ENCODE data around the gene PHF2. TPM values are rescaled to one million over a fixed set of nuclear protein-coding genes. Genes with fewer than 3 reads are reported as not detected.

PHF2 gene
- total RNA-seq, 1 donor from 2014 or later, result 27.7 TPM

DNA sequence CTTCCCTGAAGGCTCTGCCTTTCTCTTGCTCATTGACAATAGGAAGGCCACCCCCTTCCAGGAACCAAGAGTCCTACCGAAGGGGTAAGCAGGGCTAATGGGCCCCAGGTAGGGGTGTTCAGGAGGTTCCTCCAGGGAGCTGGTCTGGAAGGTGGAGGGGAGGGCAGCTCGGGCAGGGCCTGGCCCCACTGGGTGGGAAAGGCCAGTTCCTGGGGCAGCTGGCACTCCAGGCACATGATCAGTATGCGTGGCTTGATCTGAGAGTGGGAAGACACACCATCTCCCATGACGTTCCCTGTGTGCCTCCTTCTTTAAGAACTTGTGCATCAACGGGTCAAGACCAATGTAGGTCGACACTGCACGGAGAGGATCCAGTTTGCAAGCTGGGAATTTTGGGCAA is 149.8 kb downstream of the PHF2 start:
- no peaks in the 10 kb centered on the region for H3K36me3 ChIP-seq
- no peak overlapping the region for H3K27ac ChIP-seq
- intact Hi-C loops (cut with DNase I), result no loop called here
- no peak for DNase-seq (ENCODE audit: extremely low spot score in 2 of 2)
- H3K9me3 ChIP-seq, result no peaks in the 10 kb centered on the region
- H3K4me1 ChIP-seq, result no peaks in the 10 kb centered on the region
- no peak overlapping the region for H3K4me3 ChIP-seq
- TF ChIP-seq POLR2A (IDR thresholded peaks at IDR 0.05), result no peak
- no peak for TF ChIP-seq POLR2AphosphoS5 (IDR thresholded peaks at IDR 0.05; ENCODE audit: insufficient read depth in 1 of 2, low read depth in 1 of 2)
- no peak for TF ChIP-seq CTCF (IDR thresholded peaks at IDR 0.05)
- no peaks in the 10 kb centered on the region for H3K27me3 ChIP-seq

Small RNA genes within 50 kb of the gene (microRNA-seq; reads per million reads assigned to microRNA genes)
- gene MIR548AU (ENCODE audit: borderline number of aligned reads, borderline replicate concordance), result not detected

Other genes starting within 250 kb of the PHF2 start
- gene FAM120A, start 124.9 kb upstream of the PHF2 start, total RNA-seq, result 98.2 TPM
- 41.5 TPM for gene FAM120AOS, start 123.0 kb upstream of the PHF2 start, total RNA-seq

Measured in vagina (tissue), 2 donors.